SKM-1 treated with dmso at 0.1 percent for 144 hours (cell line): ENCODE measurements around the gene ATPAF2.

Experiments used
- DNase-seq: peaks from one replicate; lab custom pipeline; 2025; ENCODE audit not compliant: unreplicated experiment; lab: John Stamatoyannopoulos, UW

The ATPAF2 gene

DNA sequence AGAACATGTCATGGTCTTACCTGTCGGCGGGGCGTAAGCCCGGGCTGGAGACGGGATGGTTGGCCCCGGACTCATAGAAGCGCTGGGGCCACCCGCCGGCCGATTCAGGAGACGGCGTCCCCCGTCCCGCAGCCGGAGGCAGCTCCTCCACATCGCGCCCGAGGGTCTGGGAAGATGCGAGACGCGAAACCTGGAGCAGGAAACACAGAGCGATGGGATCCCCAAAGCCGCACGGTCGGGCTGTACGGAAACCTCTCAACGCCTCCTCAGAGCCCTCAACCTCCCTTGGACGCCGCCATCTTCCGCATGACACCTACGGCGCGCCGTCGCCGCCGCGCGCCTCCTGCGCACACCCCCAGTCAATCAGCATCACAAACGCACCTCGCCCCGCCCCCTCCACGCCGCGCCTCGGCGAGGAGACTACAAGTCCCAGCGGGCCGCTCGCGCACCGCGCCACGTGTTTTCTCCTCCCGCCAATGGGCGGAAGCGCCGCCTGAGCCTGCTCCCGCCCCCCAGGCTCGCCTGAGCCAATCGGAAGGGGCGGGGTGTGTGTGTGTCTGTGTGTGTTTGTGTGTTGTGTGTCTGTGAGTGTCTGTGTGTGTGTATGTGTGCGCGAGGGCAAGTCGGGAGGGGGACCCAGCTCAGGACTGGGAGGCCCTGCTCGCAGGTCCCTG is at the start of gene ATPAF2, which contains the start of gene GID4:
TSS of gene ATPAF2 (minus strand) at position 308 of the 674 bp plus-strand sequence. CDS start at position 153, 155 bp downstream.
TSS of gene GID4 (plus strand) at position 548 of the 674 bp plus-strand sequence. CDS start at position 605, 57 bp downstream.
- peak; percentile 96 for DNase-seq

DNA sequence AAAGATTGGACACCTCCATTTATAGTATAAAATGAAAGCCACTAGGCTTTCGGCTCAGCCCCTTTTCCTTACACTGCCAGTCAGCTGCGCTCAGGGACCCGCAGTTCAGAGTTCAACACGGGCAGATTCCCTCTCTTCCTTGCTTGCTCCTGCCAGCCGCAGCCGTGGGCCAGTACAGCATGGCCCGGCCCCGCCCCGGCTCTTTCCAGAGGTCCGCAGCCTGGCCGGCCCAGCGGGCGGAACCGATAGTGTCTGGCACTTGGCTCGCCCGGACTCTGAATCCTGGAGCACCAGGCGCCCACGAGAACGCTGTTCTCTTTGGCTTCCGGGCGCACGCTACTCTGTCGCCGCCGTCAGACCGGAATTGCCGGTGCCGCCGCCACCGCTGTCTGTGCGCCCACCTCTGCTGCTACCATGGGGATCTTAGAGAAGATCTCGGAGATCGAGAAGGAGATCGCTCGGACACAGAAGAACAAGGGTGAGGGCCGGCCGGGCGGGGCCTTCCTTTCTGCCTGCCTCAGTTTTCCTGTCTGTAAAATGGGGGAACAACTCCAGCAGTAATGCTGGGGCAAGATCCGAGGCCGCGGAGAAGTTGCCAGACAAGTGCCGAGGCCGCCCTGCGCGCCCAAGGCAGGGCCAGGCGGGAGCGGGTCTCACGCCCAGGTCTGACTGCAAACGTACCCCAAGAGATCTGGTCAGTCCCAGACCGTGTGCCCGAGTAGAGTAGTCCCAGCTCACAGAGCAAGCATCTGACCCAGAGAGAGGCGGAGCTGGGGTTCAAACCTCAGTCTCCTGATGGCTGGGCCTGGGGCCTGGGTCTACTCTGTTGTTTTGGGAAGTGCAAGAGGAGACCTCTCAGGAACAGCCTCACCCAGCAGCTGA is 48.9 kb upstream of the ATPAF2 start, which contains the start of gene DRG2:
TSS of gene DRG2 (plus strand) at position 339 of the 882 bp plus-strand sequence. CDS start at position 415, 76 bp downstream.
- DNase-seq, result peak; percentile 87

DNA sequence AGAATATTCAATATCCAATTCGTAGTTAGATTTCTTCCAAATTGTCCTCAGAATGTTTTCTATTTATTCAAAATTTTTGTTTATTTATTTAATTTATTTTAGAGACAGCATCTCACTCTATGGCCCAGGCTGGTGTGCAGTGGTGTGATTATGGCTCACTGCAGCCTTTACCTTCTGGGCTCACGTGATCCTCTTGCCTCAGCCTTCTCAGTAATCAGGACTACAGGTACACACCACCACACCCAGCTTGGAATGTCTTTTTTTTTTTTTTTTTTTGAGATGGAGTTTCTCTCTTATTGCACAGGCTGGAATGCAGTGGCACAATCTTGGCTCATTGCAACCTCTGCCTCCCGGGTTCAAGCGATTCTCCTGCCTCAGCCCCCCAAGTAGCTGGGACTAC is 45.3 kb upstream of the ATPAF2 start:
- no peak for DNase-seq

DNA sequence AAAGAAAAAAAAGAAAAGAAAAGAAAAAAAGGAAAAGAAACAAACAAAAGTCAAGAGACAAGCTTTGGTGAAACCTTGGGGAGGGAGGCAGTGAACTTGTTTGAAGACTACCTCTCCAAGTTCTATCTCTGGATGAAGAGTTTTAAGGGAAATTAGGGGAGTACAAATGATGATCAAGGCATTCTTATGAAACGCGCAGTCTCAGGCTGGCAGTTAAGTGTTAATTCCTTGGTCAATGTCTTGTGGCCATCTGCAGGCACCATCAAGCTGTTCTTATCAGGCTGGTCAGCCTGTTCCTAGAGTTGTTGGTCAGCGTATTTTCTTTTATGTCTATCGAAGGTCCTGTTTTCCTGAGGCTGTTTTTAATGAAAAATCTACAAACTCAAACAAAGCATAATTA is 40.6 kb upstream of the ATPAF2 start:
- DNase-seq, result no peak

DNA sequence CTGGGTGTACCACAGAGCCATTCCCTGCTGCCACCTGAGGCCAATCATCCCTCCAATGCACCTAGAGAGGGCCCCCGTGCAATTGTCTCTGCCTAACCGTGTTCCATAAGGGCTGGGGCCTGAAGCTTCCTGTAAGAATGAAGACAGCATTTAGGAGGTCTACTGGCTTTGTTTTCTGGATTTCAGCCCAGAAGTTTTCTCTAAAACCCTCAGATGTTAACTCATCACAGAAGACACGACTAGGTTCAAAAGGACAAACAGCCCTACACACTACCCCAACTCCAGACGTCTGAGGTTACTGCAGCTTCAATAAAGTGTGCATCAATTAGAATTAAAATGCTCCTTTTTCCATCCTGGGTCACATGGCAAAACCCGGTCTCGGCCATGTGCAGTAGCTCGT is 38.0 kb upstream of the ATPAF2 start:
- no peak for DNase-seq

DNA sequence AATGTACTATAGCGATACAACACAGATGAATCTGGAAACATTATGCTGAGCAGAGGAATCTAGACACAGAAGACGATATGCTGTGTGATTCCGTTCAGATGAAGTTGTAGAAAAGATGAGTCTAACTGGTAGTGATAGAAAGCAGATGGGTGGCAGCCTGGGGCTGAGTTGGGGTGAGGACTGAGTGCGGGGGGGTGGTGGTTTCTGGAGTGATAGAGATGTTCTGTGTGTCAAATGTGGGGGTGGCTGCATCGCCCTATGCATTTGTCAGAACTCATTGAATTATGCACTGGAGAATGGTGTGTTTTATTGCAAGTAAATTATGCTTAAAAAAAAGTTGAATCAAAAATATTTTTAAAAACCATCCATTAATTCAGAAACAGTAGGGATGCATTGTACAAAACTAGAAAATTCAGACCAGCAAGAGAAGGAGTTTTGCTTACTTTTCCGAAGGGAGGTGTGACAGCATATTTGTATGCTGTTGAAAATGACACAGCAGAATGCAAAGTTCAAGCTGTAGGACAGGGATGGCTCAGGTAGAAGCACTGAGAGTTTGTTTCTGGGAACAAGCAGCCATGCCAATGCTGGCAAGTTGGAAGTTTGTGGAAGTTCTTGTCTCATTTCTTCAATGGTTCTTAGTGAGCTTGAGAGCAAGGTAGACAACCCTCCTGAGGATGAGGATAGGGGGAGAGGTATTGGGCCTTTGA is 35.8 kb upstream of the ATPAF2 start:
- DNase-seq, result no peak

DNA sequence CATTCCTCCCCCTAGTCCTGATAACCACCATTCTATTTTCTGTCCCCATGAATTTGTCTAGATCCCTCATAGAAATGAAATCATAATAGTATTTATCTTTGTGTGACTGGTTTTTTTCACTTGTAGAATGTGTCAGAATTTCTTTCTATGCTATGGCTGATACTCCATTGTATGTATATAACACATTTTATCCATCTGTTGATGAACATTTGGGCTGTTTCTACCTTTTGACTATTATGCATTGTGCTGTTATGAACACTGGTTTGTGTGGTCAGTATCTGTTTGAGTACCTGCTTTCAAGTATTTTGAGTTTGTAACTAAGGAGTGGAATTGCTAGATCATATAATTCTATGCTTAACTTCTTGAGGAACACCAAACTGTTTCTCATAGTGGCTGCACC is 32.8 kb upstream of the ATPAF2 start:
- no peak for DNase-seq

DNA sequence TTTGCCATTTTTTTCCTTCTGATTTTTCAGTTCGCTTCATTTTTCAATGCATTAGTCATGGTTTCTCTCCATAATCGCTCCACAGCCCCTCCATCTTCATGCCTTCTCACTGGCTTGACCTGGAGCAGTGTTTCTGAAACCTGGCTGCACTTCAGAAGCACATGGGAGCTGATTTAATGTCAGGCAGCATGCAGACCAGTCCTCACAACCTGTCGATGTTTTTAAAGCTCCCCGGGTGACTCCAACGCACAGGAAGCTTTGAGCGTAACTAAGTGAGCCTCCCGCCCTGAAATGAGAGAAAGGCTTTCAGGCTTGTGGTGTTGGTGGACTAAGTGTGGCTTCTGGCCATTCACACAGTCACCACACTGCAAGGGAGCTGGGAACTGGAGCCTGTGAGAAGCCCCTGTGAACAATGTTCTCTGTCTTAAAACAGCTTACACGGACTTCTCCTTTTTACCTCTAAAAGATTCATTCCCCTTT is 31.9 kb upstream of the ATPAF2 start:
- no peak for DNase-seq

DNA sequence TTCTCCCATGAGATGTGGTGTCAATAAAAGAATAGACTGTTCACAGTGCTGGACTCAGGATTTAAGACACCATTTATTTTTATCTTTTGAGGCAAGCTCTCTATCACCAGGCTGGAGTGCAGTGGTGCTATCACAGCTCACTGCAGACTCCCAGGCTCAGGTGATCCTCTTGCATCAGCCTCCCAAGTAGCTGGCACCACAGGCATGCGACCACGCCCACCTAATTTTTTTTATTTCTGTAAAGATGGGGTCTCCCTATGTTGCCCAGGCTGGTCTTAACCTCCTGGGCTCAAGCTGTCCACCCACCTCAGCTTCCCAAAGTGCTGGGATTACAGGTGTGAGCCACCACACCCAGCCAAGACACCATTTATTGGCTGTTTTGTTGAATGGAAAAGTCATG is 30.1 kb upstream of the ATPAF2 start:
- no peak for DNase-seq

DNA sequence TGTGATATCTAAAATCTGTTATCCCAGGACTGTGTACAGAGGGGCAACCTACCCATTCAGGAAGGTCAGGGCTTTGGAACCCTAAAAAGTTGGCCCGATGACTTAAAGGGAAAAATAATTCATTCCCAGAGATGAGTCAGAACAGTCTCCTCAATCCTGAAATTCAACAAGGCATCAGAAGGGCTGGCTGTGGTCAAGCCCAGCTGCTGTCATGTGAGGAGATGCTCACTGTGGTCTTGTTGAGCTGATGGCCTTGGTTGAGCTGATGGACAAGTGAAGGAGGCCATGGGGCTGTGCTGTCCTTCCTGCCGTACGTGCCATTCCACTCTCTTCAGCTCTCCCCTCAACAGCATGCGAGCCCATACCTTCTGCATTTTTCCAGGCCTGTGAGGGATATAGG is 27.9 kb upstream of the ATPAF2 start:
- no peak for DNase-seq

DNA sequence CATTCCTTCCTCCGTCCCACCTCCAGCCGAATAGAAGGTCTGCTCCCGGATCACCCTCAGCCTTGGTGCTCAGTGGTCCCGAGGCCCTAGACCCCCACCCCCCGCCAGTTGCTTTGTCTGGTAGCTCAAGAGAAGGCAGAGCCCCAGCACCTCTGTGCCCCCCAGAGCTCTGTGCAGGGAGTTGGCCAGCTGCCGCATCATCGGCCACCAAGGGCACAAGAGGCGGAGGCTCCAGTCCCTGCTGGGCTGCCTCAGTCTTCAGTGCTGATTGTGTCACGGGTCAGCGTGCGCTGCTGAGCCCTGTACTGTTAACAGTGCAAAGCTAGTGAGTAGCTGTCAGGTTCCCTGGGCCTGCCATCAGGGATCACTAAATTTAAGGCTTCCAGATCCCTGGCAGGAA is 26.6 kb upstream of the ATPAF2 start:
- no peak for DNase-seq

DNA sequence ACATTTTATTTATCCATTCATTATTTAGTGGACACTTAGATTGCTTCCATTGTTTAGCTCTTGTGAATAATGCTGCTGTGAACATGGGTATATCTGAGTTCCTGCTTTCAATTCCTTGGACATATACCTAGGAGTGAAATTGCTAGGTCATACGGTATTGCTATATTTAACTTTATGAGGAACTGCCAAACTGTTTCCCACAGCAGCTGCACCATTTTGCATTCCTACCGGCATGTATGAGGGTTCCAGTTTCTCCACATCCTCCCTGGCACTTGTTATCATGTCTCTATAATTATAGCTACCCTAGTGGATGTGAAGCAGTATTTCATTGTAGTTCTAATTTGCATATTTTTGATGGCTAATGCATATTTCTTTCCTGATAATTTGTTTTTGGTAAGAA is 25.1 kb upstream of the ATPAF2 start:
- DNase-seq, result no peak

DNA sequence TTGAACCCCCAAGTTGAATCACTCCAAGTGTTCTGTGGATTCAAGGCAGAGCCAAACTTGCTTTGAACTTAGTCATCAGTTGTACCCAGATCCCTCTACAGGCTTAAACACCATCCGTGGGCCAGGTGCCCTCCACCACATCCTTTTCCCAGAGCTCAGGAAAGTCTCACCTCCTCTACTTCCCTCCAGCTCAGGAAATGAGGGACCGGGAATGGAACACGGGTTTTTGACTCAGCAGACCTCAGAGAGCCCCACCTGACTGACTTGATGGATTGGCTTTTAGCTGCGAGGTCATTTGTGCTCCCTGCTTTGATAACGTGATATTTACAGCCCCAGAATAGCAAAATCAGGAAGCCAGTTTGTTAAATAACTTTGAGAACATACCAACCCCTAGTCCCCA is 20.3 kb upstream of the ATPAF2 start:
- no peak for DNase-seq

DNA sequence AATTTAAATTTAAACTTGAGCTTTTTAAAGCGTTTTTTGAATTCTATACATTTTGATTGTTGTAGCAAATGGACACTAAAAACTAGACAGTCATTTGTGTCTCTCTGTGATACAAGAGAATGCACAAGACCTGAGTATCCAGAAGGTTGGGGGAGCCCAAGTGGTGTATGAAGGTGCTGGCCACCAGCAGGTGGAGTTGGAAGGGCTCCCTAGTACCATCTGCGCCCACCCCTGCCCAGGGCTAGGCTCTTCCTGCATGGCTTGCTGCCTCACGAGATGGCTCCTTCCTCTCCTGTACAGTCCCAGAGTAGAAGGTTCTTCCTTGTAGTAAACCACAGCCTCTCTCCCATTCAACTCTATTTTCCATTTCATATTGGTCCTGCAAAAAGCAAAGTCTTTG is 17.2 kb upstream of the ATPAF2 start:
- no peak for DNase-seq

DNA sequence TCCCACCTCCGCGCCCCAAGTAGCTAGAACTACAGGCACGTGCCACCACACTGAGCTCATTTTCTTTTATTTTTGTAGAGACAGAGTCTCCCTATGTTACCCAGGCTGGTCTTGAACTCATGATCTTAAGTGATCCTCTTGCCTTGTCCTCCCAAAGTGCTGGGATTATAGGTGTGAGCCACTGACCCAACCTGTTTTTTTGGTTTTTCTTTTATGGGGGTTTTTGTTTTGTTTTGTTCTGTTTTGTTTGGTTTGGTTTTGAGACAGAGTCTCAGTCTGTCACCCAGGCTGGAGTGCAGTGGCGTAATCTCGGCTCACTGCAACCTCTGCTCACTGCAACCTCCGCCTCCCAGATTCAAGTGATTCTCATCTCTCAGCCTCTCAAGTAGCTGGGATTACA is 16.6 kb upstream of the ATPAF2 start:
- no peak for DNase-seq

DNA sequence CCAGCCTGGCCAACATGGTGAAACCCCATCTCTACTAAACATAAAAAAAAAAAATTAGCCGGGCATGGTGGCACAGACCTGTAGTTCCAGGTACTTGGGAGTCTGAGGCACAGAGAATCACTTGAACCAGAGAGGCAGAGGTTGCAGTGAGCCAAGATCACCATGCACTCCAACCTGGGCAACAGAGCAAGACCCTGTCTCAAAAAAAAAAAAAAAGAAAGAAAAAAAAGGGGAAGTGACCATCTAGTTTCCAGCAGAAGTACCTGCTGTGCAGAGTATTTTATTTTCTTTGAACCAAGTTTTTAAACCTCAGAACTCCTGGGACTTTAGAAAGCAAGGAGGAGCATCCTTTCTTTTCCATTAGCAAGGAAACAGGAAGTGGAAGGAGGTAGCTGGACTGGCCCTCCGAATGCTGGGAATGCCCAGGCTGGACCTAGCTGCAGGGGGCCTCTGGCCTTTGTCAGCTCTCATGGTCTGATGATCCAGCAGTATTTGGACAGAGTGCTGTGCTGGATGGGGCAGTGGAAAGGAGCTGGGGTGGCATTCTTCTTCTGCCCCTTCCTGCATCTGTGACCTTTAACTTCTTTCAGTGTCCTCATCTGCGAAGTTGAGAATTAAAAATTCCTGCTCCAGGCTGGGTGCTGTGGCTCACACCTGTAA is 6.9 kb upstream of the ATPAF2 start:
- DNase-seq, result no peak

DNA sequence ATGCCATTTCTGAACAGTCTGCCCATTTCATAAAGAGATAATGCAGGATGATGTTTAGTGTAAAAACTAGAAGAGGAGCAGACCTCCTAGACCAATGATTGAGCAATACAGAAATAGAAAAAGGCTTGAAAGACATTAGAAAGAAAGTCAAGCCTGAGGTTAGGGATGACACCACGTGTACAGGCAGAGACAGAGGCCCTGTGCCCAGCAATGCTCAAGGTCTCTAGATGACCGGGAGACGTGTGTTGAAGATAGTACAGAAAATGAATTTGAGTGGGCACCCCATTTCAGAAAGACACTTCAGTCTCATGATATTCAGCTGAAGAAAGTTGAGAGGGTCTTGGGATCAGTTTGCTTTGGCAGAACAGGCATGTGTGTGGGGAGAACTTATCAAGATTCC is 5.6 kb upstream of the ATPAF2 start:
- DNase-seq, result no peak

DNA sequence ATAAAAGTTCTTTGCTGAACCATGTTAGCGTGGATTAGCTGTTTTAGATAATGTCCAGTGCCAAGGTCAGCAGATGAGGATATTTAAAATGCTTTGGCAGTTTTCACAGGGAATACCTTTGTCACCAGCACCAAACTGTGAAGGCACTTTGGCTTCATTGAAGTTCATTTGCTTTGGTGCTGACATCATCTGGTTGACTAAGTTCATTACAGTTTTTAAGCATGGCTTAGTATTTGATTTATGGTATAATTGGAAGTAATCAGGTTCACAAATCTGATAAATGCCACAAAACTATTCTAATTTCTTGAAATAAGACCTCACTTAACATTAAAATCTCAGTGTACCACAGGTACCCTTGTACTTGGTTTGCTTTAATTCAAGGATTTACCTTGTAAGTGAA is 4.5 kb upstream of the ATPAF2 start:
- DNase-seq, result no peak

DNA sequence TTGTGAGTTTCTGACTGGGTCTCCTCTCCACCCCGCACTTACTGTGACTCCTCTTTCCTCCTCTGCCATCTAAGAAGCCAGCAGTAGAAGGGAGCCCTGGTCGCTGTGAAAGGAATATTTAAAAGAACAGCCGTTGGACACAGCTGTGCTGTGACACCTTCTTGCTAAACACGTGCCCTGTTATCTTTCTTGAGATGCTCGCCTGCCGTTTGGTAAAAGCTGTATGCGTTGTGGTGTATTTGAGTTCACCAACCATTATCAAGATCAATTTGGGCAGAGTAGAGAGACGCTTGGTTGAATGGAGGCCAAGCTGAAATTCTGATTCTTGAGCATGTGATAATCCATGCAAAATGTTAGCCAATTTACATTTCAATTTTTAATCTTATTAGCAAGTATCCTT is 4.0 kb upstream of the ATPAF2 start:
- no peak for DNase-seq

DNA sequence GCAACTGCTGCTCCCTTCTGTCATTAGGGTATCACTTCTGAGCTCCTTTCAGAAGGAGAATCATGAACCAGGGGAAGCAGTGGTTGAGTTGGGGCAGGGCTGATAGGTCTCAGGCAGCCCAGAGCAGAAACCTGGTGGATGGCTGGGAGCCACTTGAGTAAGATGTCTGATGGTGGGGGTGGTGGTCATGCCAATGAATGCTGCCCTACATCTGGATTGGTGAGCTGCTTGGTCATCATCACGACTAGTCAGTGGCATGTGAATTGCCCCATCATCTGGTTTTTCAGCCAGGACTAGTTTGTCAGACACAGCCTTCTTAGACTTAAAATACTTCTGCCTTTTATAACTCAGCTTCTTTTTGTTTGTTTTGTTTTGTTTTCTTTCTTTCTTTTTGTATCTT is 2.8 kb upstream of the ATPAF2 start:
- DNase-seq, result no peak

DNA sequence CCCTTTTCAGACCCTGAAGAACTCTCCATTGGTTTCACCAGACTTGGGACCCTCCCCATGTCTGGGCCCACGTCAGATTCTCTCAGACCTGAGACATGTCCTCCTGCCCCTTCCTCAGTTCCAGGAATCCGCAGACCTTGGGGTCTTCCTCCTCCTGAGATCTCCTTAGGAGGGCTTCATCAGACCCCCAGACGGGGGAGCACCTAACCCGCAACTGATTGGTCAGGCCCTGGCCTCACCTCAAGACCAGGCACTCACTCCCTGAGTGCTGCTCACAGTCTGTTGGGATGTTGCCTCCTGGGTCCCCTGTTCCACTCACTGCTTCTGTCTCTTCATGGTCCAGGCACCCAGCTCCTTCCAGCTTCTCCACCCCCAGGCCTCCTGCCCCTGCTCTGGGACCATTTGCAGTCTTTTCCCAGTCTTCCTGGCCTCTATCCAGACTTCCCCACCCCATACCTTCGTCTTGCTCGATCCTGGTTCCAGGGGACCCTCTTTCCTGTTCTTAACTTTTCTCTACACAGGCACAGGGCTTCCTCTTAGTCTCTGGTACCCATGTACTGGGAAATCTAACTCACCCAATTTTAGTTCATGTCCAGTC is 1.4 kb upstream of the ATPAF2 start:
- DNase-seq, result no peak
